ENCODE results near the gene HLA-DQB1. TPM values are rescaled to one million over a fixed set of nuclear protein-coding genes. Genes with fewer than 3 reads are reported as not detected.
A peak's percentile ranks its signal among the peaks of the same experiment; 100 is the strongest.
"Not testable (repeated sequence)": the region's sequence is repeated elsewhere in the genome, so short reads cannot be mapped to it uniquely, and the experiment has no call there.

The HLA-DQB1 gene
- total and polyA plus RNA-seq, 3 experiments from 2014 or later: 4.3 to 22.7 (median 16.0) TPM

GRCh38 chr6:32659856-32660595 is 6.4 kb downstream of the HLA-DQB1 start:
- H3K36me3 ChIP-seq (ENCODE audit: insufficient read depth, low read length): no peaks in the 10 kb centered on the region
- no peak overlapping the region for H3K4me3 ChIP-seq (ENCODE audit: low read length)
- Mint-ChIP-seq H3K27me3 (no peaks in the 10 kb centered on the region), H3K4me3 (peak overlapping the region in 2 of 7 donors; percentile 9 to 45), H3K9me3 (peaks cover 0 to 5% (median 0%) of the 10 kb centered on the region in 5 donors), H3K4me1 (peaks cover 17 to 38% (median 28%) of the 10 kb centered on the region in 3 donors), H3K27ac (peak overlapping the region in 5 of 8 donors; percentile 21 to 83 (median 59)), H3K36me3 (peaks cover 0 to 31% (median 21%) of the 10 kb centered on the region in 3 donors)
- peaks cover 2% of the 10 kb centered on the region for H3K4me1 ChIP-seq (ENCODE audit: insufficient read depth, low read length)
- H3K27ac ChIP-seq (ENCODE audit: low read depth, low read length): no peak overlapping the region
- ChIA-PET POLR2A (no interaction called here), CTCF (no interaction called here)
- H3K9me3 ChIP-seq (ENCODE audit: low read length): no peaks in the 10 kb centered on the region
- no peaks in the 10 kb centered on the region for H3K27me3 ChIP-seq (ENCODE audit: insufficient read depth, low read length, poor library complexity, severe bottlenecking)
- no peak for DNase-seq

GRCh38 chr6:32658268-32658897 is 8.1 kb downstream of the HLA-DQB1 start:
- peaks cover 0 to 31% (median 21%) of the 10 kb centered on the region in 3 donors for H3K36me3 Mint-ChIP-seq
- no peak for DNase-seq
- peaks cover 0 to 5% (median 0%) of the 10 kb centered on the region in 5 donors for H3K9me3 Mint-ChIP-seq
- H3K4me3 ChIP-seq (ENCODE audit: low read length): no peak overlapping the region
- H3K27ac ChIP-seq (ENCODE audit: low read depth, low read length): no peak overlapping the region
- no peaks in the 10 kb centered on the region for H3K4me1 ChIP-seq (ENCODE audit: insufficient read depth, low read length)
- no peak overlapping the region for H3K4me3 Mint-ChIP-seq
- H3K27me3 Mint-ChIP-seq: no peaks in the 10 kb centered on the region
- no peaks in the 10 kb centered on the region for H3K36me3 ChIP-seq (ENCODE audit: insufficient read depth, low read length)
- no peaks in the 10 kb centered on the region for H3K9me3 ChIP-seq (ENCODE audit: low read length)
- ChIA-PET CTCF (no interaction called here), POLR2A (no interaction called here)
- H3K27ac Mint-ChIP-seq: peak overlapping the region in 2 of 8 donors; percentile 49 to 51
- H3K4me1 Mint-ChIP-seq: peaks cover 12 to 22% (median 14%) of the 10 kb centered on the region in 3 donors
- H3K27me3 ChIP-seq (ENCODE audit: insufficient read depth, low read length, poor library complexity, severe bottlenecking): no peaks in the 10 kb centered on the region

- H3K9me3 Mint-ChIP-seq; H3K27me3 ChIP-seq (ENCODE audit: insufficient read depth, low read length, poor library complexity, severe bottlenecking); H3K27ac ChIP-seq (ENCODE audit: low read depth, low read length); H3K9me3 ChIP-seq (ENCODE audit: low read length); POLR2A ChIA-PET; H3K4me1 ChIP-seq (ENCODE audit: insufficient read depth, low read length); H3K36me3 ChIP-seq (ENCODE audit: insufficient read depth, low read length); H3K27me3 Mint-ChIP-seq; H3K4me3 ChIP-seq (ENCODE audit: low read length); CTCF ChIA-PET; H3K4me3 Mint-ChIP-seq; DNase-seq: not testable (repeated sequence)
- Mint-ChIP-seq H3K36me3 (peaks cover 0 to 31% (median 21%) of the 10 kb centered on the region in 3 donors), H3K4me1 (peaks cover 8 to 16% (median 10%) of the 10 kb centered on the region in 3 donors), H3K27ac (peak overlapping the region in 1 of 8 donors; percentile 49)
Observed at GRCh38 chr6:32657819-32658218, 8.6 kb downstream of the HLA-DQB1 start.

- DNase-seq: not testable (repeated sequence)
- peaks cover 4 to 12% (median 8%) of the 10 kb centered on the region in 3 donors for H3K4me1 Mint-ChIP-seq
Observed at GRCh38 chr6:32657329-32657728, 9.1 kb downstream of the HLA-DQB1 start.

GRCh38 chr6:32655203-32655710 is 11.2 kb downstream of the HLA-DQB1 start:
- POLR2A ChIA-PET: no interaction called here
- Histone ChIP-seq H3K9me3 (ENCODE audit: low read length) (no peaks in the 10 kb centered on the region), H3K4me3 (ENCODE audit: low read length) (no peak overlapping the region), H3K27ac (ENCODE audit: low read depth, low read length) (no peak overlapping the region), H3K36me3 (ENCODE audit: insufficient read depth, low read length) (no peaks in the 10 kb centered on the region), H3K4me1 (ENCODE audit: insufficient read depth, low read length) (no peaks in the 10 kb centered on the region), H3K27me3 (ENCODE audit: insufficient read depth, low read length, poor library complexity, severe bottlenecking) (no peaks in the 10 kb centered on the region)
- Mint-ChIP-seq H3K9me3 (peaks cover 0 to 5% (median 0%) of the 10 kb centered on the region in 5 donors), H3K36me3 (peaks cover 0 to 17% (median 12%) of the 10 kb centered on the region in 3 donors), H3K4me1 (peaks cover 4 to 7% (median 4%) of the 10 kb centered on the region in 3 donors), H3K27ac (no peak overlapping the region), H3K4me3 (no peak overlapping the region), H3K27me3 (peaks cover 0 to 1% of the 10 kb centered on the region in 2 donors)
- CTCF ChIA-PET: no interaction called here
- DNase-seq: no peak

More at GRCh38 chr6:32657329-32657728, 9.1 kb downstream of the HLA-DQB1 start:
- H3K27ac ChIP-seq (ENCODE audit: low read depth, low read length); H3K4me3 ChIP-seq (ENCODE audit: low read length); CTCF ChIA-PET; POLR2A ChIA-PET; H3K36me3 ChIP-seq (ENCODE audit: insufficient read depth, low read length); H3K4me3 Mint-ChIP-seq; H3K9me3 ChIP-seq (ENCODE audit: low read length); H3K4me1 ChIP-seq (ENCODE audit: insufficient read depth, low read length); H3K27me3 Mint-ChIP-seq; H3K27me3 ChIP-seq (ENCODE audit: insufficient read depth, low read length, poor library complexity, severe bottlenecking); H3K9me3 Mint-ChIP-seq: not testable (repeated sequence)
- H3K36me3 Mint-ChIP-seq: peaks cover 0 to 29% (median 23%) of the 10 kb centered on the region in 3 donors
- peak overlapping the region in 1 of 8 donors; percentile 51 for H3K27ac Mint-ChIP-seq

- H3K36me3 Mint-ChIP-seq: peaks cover 0 to 5% (median 0%) of the 10 kb centered on the region in 3 donors
Observed at GRCh38 chr6:32645047-32645703, 21.3 kb downstream of the HLA-DQB1 start.

GRCh38 chr6:32643904-32644303 is 22.6 kb downstream of the HLA-DQB1 start:
- Histone ChIP-seq H3K27ac (ENCODE audit: low read depth, low read length) (no peak overlapping the region), H3K4me1 (ENCODE audit: insufficient read depth, low read length) (peaks cover 6% of the 10 kb centered on the region), H3K4me3 (ENCODE audit: low read length) (no peak overlapping the region), H3K27me3 (ENCODE audit: insufficient read depth, low read length, poor library complexity, severe bottlenecking) (no peaks in the 10 kb centered on the region), H3K36me3 (ENCODE audit: insufficient read depth, low read length) (no peaks in the 10 kb centered on the region), H3K9me3 (ENCODE audit: low read length) (no peaks in the 10 kb centered on the region)
- ChIA-PET POLR2A (no interaction called here), CTCF (no interaction called here)
- peaks cover 0 to 5% (median 0%) of the 10 kb centered on the region in 3 donors for H3K36me3 Mint-ChIP-seq
- peaks cover 0 to 4% of the 10 kb centered on the region in 2 donors for H3K27me3 Mint-ChIP-seq
- peaks cover 10 to 45% (median 35%) of the 10 kb centered on the region in 3 donors for H3K4me1 Mint-ChIP-seq
- no peak overlapping the region for H3K4me3 Mint-ChIP-seq
- no peak for DNase-seq
- no peak overlapping the region for H3K27ac Mint-ChIP-seq
- no peaks in the 10 kb centered on the region for H3K9me3 Mint-ChIP-seq

More at GRCh38 chr6:32645047-32645703, 21.3 kb downstream of the HLA-DQB1 start:
- Histone ChIP-seq H3K36me3 (ENCODE audit: insufficient read depth, low read length) (no peaks in the 10 kb centered on the region), H3K4me1 (ENCODE audit: insufficient read depth, low read length) (peaks cover 6% of the 10 kb centered on the region), H3K4me3 (ENCODE audit: low read length) (no peak overlapping the region), H3K9me3 (ENCODE audit: low read length) (no peaks in the 10 kb centered on the region), H3K27me3 (ENCODE audit: insufficient read depth, low read length, poor library complexity, severe bottlenecking) (no peaks in the 10 kb centered on the region), H3K27ac (ENCODE audit: low read depth, low read length) (no peak overlapping the region)
- Mint-ChIP-seq H3K27me3 (peaks cover 0 to 4% of the 10 kb centered on the region in 2 donors), H3K9me3 (no peaks in the 10 kb centered on the region), H3K4me1 (peaks cover 10 to 34% (median 25%) of the 10 kb centered on the region in 3 donors), H3K4me3 (no peak overlapping the region), H3K27ac (peak overlapping the region in 1 of 8 donors; percentile 58)
- ChIA-PET POLR2A (no interaction called here), CTCF (no interaction called here)
- DNase-seq: no peak

- H3K27ac ChIP-seq (ENCODE audit: low read depth, low read length): no peak overlapping the region
- Mint-ChIP-seq H3K9me3 (no peaks in the 10 kb centered on the region), H3K4me1 (peaks cover 10 to 51% (median 40%) of the 10 kb centered on the region in 3 donors), H3K4me3 (no peak overlapping the region), H3K27ac (peak overlapping the region in 2 of 8 donors; percentile 29 to 42), H3K36me3 (peaks cover 0 to 5% (median 0%) of the 10 kb centered on the region in 3 donors), H3K27me3 (peaks cover 0 to 4% of the 10 kb centered on the region in 2 donors)
- POLR2A ChIA-PET: no interaction called here
- peaks cover 6% of the 10 kb centered on the region for H3K4me1 ChIP-seq (ENCODE audit: insufficient read depth, low read length)
- H3K9me3 ChIP-seq (ENCODE audit: low read length): no peaks in the 10 kb centered on the region
- CTCF ChIA-PET: no interaction called here
- H3K27me3 ChIP-seq (ENCODE audit: insufficient read depth, low read length, poor library complexity, severe bottlenecking): no peaks in the 10 kb centered on the region
- no peak for DNase-seq
- no peaks in the 10 kb centered on the region for H3K36me3 ChIP-seq (ENCODE audit: insufficient read depth, low read length)
- H3K4me3 ChIP-seq (ENCODE audit: low read length): no peak overlapping the region
Observed at GRCh38 chr6:32642720-32643106, 23.7 kb downstream of the HLA-DQB1 start.
